GM19240 (cell line): ENCODE data around the gene UFSP1.
"Not testable (repeated sequence)": the region's sequence is repeated elsewhere in the genome, so short reads cannot be mapped to it uniquely, and the experiment has no call there.

Experiments used
- DNase-seq: peaks from one replicate; pipeline ENCODE4 v3.0.0; 2011; ENCODE audit warnings: low spot score; ENCODE audit not compliant: insufficient read length

The UFSP1 gene

DNA sequence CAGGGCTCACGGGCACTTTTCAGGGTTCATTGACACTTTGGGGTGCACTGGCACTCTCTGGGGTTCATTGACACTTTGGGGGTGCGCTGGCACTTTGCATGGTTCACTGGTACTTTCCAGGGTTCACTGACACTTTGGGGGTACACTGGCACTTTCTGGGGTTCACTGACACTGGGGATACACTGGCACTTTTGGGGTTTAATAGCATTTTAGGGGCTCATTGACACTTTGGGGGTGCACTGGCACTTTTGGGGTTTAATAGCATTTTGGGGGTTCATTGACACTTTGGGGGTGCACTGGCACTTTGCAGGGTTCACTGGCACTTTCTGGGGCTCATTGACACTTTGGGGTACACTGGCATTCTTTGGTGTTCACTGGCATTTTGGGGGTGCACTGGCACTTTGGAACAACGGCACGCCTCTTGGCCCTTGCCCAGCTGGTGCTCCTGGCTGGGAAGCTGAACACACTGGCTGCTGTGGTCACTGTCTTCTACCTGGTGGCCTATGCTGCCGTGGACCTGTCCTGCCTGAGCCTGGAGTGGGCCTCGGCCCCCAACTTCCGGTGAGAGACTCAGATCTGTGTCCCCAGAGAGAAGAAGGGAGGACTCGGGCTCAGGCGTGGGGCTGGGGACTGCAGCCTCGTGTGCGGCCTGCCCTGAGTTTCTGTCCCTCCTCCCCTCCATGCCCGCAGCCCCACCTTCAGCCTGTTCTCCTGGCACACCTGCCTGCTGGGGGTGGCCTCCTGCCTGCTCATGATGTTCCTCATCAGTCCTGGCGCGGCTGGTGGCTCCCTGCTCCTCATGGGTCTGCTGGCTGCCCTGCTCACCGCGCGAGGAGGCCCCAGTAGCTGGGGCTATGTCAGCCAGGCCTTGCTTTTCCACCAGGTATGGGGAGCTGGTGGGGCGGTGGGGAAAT lies 28.6 kb downstream of the UFSP1 start:
- DNase-seq = no peak

DNA sequence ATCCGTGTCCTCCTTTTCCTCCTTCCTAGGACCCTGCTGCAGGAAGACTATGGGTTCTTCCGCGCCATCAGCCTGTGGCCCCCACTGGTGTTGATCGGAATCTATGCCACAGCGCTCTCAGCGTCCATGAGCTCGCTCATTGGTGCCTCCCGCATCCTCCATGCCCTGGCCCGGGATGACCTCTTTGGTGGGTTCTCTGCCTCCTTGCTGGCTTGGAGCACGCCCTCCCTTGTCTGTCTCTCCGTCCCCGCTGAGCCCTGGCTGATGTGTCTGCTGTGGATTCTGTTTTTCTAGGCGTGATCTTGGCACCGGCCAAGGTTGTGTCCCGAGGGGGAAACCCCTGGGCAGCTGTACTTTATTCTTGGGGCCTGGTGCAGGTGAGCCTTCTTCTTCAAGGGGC lies 29.7 kb downstream of the UFSP1 start:
- DNase-seq = no peak

DNA sequence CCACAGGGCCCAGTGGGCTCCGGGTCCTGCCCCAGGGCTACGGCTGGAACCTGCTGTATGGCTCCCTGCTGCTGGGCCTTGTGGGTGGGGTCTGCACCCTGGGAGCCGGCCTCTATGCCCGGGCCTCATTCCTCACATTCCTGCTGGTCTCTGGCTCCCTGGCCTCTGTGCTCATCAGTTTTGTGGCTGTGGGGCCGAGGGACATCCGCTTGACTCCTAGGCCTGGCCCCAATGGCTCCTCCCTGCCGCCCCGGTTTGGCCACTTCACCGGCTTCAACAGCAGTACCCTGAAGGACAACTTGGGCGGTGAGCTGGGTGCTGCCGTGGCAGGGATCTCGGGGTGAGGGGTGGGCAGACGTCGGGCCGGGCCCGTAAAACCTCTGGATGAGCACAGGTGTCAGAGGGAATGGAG lies 32.6 kb downstream of the UFSP1 start:
- no peak for DNase-seq

DNA sequence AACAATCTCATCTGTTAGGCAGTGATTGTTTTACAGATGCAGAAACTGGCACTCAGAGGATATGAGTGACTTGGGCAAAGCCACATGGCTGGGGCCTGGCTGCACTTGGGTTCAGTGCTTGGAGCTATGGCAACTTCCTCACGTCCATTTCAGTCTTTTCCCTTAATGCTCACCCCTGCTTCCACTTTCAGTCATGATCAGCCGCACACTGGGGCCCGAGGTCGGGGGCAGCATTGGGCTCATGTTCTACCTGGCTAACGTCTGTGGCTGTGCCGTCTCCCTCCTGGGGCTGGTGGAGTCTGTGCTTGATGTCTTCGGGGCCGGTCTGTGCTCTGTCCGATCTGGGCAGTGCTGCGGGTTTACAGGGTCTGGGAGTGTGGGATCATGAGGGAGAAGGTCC lies 34.0 kb downstream of the UFSP1 start:
- DNase-seq = no peak

DNA sequence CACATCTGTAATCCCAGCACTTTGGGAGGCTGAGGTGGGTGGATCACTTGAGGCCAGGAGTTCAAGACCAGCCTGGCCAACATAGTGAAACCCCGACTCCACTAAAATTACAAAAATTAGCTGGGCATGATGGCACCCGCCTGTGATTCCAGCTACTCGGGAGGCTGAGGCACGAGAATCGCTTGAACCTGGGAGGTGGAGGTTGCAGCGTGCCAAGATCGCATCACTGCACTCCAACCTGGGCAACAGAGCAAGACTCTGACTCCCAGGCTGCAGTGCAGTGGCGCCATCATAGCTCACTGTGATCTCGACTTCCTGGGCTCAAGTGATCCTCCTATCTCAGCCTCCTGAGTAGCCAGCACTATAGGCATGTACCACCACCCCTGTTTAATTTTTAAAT lies 34.6 kb downstream of the UFSP1 start:
- not testable (repeated sequence) for DNase-seq

DNA sequence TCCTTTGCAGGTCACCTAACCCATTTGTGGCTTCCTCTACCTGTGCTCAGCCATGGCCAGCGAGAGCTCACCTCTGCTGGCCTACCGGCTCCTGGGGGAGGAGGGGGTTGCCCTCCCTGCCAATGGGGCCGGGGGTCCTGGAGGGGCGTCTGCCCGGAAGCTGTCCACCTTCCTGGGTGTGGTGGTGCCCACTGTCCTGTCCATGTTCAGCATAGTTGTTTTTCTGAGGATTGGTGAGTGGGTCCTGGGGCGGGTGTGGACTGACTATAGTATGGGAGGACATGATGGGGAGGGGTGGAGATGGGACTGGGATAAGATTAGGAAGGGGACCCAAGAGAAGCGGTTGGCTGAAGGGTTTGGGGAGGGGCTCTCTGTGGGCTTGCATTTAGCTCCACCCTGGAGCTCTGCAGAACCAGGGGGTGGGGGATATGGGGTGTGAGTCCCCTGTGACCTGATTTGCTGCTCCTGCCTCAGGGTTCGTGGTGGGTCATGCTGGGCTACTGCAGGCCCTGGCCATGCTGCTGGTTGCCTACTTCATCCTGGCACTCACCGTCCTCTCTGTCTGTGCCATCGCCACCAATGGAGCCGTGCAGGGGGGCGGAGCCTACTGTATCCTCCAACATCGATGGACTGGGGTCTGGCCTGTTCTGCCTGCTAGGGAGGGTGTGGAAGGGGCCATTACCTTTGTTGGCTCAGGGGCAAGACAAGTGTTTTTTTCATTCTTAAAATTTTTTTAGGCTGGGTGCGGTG lies 35.2 kb downstream of the UFSP1 start:
- DNase-seq = no peak

DNA sequence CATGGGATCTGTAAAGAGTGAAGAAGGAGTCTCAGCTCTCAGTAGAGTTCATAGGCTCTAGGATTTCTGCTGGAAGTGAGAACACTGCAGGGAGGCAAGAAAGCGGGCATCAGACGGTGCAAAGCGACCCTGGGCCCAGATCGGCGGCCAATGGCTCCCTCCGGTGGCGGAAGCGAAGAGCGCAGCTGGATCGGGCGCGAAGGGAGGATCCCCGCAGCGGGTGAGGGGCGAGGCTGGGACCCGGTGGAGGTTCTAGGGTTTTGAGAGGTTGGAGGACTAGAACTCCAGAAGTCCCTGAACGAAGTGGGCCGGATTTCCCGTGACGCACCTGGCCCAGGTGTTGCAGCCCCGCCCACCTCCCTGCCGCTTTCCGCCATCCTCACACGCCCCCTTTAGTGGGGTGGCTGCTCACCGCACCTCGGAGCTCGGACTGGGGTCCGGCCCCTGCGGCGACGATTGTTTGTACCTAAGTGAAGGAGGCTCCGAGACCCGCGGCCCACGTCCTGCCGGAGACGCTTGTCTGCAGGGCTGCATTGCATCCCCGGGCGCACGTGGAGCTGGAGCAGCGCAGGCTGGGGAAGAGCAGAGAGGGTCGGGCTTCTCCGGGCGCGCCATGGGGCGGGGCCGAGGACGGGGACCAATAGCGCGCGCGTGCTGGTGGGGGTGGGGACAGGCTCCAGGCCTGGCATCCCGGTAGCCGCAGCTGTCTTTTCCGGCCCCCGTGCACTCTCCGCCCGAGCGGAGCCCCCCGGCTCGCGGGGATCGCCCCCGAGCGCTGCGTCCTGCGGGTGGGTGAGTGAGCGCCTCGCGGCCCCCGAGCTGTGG lies 37.3 kb downstream of the UFSP1 start, which contains the start of gene SLC12A9:
TSS of gene SLC12A9 (plus strand) at position 666 of the 825 bp plus-strand sequence. CDS start 1,485 bp downstream, outside the sequence.
- DNase-seq = peak; percentile 97

DNA sequence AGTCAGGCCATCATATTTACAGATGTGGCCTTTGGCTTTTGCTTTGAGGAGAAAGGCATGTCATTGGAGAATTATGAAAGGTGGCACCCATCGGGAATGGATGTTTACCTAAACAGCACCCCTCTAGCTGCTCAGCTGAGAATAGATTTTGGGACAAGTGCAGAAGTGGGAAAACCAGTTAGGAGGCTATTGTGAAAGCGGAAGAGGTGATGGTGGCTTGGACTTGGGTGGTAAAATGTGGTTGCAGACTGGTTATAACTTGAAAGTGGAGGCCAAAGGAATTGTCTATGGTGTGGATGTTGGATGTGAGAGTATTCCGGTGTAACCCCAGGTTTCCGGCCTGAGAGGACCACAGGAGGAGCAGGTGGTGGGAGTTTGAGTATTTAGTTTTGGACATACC lies 42.2 kb downstream of the UFSP1 start:
- DNase-seq = no peak

DNA sequence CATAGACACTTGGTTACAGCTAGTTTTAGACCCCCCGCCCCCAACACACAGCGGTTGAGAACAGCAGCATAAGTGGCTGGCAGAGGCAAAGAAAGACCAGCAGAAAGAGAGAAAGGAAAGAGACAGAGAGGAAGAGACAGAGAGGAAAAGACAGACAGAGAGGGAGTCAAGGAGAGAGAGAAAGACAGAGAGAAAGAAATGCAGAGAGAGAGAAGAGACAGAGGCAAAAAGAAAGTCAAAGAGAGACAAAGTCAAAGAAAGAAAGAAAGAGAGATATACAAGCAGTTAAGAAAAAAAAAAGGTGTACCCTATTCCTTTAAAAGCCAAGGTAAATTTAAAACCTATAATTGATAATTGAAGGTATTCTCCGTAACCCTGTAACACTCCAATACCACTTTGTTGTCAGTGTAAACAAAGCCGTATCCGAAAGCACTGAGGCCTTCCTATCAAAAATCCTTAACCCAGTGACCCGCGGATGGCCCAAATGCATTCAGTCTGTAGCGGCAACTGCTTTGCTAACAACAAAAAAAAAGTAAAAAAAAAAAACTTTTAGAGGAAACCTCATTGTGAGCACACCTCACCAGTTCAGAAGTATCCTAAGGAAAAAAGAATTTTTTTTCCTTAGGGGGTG lies 48.9 kb downstream of the UFSP1 start:
- DNase-seq = no peak

DNA sequence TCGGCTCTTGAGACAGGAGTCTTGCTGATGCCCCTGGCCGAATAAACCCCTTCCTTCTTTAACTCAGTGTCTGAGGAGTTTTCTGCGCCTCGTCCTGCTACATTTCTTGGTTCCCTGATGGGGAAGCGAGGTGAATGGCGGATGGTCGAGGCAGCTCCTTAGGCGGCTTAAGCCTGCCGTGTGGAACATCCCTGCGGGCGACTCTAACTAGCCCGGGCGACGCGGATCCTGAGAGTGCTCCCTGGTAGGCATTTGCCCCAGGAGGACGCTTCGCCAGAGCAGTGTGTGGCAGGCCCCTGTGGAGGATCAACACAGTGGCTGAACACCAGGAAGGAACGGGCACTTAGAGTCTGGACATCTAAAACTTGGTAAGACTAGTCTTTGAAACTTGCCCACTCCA lies 50.2 kb downstream of the UFSP1 start:
- no peak for DNase-seq
